ENCODE results near the gene DLGAP4.

Gene DLGAP4

GRCh38 chr20:36543184-36544133 is 237.3 kb downstream of the DLGAP4 start:
- H3K9ac ChIP-seq (ENCODE audit: low read length): peak overlapping the region; percentile 69
- peaks cover 21% of the 10 kb centered on the region for H3K4me1 ChIP-seq (ENCODE audit: control insufficient read depth, insufficient read depth, low read length)
- no peaks in the 10 kb centered on the region for H3K27me3 ChIP-seq (ENCODE audit: control insufficient read depth, insufficient read depth, low read length)
- H3K27ac ChIP-seq (ENCODE audit: low read depth, low read length): peak overlapping the region; percentile 100
- peak overlapping the region; percentile 80 for H3K4me3 ChIP-seq (ENCODE audit: low read length)
- peaks cover 19% of the 10 kb centered on the region for H3K36me3 ChIP-seq (ENCODE audit: control insufficient read depth, insufficient read depth, low read length)

- Histone ChIP-seq H3K4me1 (ENCODE audit: control insufficient read depth, insufficient read depth, low read length) (peaks cover 18% of the 10 kb centered on the region), H3K36me3 (ENCODE audit: control insufficient read depth, insufficient read depth, low read length) (peaks cover 19% of the 10 kb centered on the region), H3K27ac (ENCODE audit: low read depth, low read length) (peak overlapping the region; percentile 100), H3K4me3 (ENCODE audit: low read length) (peak overlapping the region; percentile 80), H3K9ac (ENCODE audit: low read length) (peak overlapping the region; percentile 69), H3K27me3 (ENCODE audit: control insufficient read depth, insufficient read depth, low read length) (no peaks in the 10 kb centered on the region)
These were observed 238.2 kb downstream of the DLGAP4 start for GRCh38 chr20:36544134-36545018.

- H3K9ac ChIP-seq (ENCODE audit: low read length): no peak overlapping the region
- peak overlapping the region; percentile 48 for H3K4me3 ChIP-seq (ENCODE audit: low read length)
- no peaks in the 10 kb centered on the region for H3K27me3 ChIP-seq (ENCODE audit: control insufficient read depth, insufficient read depth, low read length)
- peaks cover 19% of the 10 kb centered on the region for H3K36me3 ChIP-seq (ENCODE audit: control insufficient read depth, insufficient read depth, low read length)
- peak overlapping the region; percentile 64 for H3K27ac ChIP-seq (ENCODE audit: low read depth, low read length)
- peaks cover 18% of the 10 kb centered on the region for H3K4me1 ChIP-seq (ENCODE audit: control insufficient read depth, insufficient read depth, low read length)
These were observed 240.1 kb downstream of the DLGAP4 start for GRCh38 chr20:36546111-36546736.

GRCh38 chr20:36547186-36548005 is 241.3 kb downstream of the DLGAP4 start:
- peaks cover 18% of the 10 kb centered on the region for H3K4me1 ChIP-seq (ENCODE audit: control insufficient read depth, insufficient read depth, low read length)
- no peak overlapping the region for H3K4me3 ChIP-seq (ENCODE audit: low read length)
- no peak overlapping the region for H3K9ac ChIP-seq (ENCODE audit: low read length)

DNA sequence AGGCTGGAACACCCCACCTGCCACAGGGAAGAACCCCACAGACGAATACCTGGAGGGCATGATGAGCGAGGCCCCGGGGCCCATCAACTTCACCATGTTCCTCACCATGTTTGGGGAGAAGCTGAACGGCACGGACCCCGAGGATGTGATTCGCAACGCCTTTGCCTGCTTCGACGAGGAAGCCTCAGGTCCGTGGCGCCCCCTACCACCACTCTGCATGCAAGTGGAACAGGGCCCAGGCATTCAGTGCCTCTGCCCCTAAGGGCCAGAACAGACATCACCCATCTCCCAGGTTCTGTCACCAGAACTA is 241.8 kb downstream of the DLGAP4 start:
- Histone ChIP-seq H3K4me1 (ENCODE audit: control insufficient read depth, insufficient read depth, low read length) (peaks cover 18% of the 10 kb centered on the region), H3K9ac (ENCODE audit: low read length) (no peak overlapping the region), H3K36me3 (ENCODE audit: control insufficient read depth, insufficient read depth, low read length) (peaks cover 14% of the 10 kb centered on the region), H3K4me3 (ENCODE audit: low read length) (no peak overlapping the region), H3K27me3 (ENCODE audit: control insufficient read depth, insufficient read depth, low read length) (no peaks in the 10 kb centered on the region), H3K27ac (ENCODE audit: low read depth, low read length) (peak overlapping the region; percentile 44)

More at GRCh38 chr20:36547186-36548005, 241.3 kb downstream of the DLGAP4 start:
- Histone ChIP-seq H3K27ac (ENCODE audit: low read depth, low read length) (peak overlapping the region; percentile 44), H3K36me3 (ENCODE audit: control insufficient read depth, insufficient read depth, low read length) (peaks cover 19% of the 10 kb centered on the region), H3K27me3 (ENCODE audit: control insufficient read depth, insufficient read depth, low read length) (no peaks in the 10 kb centered on the region)

DNA sequence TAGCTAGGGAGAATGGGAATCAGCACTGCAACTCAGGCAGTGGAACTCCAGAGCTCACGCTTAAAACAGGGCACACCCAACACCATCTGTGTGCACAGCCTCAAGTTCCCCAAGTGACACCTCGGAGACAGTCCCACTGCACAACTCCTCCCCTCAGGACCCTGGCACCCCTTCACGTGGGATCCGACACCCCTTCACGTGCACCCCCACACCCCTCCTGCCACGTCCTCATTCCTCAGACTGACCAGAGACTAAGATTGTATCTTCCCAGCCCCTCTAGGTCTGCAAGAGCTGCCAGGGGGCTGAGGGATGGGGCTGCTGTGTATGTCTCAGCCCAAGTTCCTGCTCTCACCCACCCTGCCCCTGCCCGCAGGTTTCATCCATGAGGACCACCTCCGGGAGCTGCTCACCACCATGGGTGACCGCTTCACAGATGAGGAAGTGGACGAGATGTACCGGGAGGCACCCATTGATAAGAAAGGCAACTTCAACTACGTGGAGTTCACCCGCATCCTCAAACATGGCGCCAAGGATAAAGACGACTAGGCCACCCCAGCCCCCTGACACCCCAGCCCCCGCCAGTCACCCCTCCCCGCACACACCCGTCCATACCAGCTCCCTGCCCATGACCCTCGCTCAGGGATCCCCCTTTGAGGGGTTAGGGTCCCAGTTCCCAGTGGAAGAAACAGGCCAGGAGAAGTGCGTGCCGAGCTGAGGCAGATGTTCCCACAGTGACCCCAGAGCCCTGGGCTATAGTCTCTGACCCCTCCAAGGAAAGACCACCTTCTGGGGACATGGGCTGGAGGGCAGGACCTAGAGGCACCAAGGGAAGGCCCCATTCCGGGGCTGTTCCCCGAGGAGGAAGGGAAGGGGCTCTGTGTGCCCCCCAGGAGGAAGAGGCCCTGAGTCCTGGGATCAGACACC is 242.8 kb downstream of the DLGAP4 start:
- Histone ChIP-seq H3K36me3 (ENCODE audit: control insufficient read depth, insufficient read depth, low read length) (peaks cover 14% of the 10 kb centered on the region), H3K27ac (ENCODE audit: low read depth, low read length) (peak overlapping the region; percentile 66), H3K27me3 (ENCODE audit: control insufficient read depth, insufficient read depth, low read length) (no peaks in the 10 kb centered on the region), H3K4me3 (ENCODE audit: low read length) (no peak overlapping the region), H3K9ac (ENCODE audit: low read length) (no peak overlapping the region), H3K4me1 (ENCODE audit: control insufficient read depth, insufficient read depth, low read length) (peaks cover 15% of the 10 kb centered on the region)

GRCh38 chr20:36549628-36549941 is 243.4 kb downstream of the DLGAP4 start:
- Histone ChIP-seq H3K27me3 (ENCODE audit: control insufficient read depth, insufficient read depth, low read length) (no peaks in the 10 kb centered on the region), H3K4me3 (ENCODE audit: low read length) (no peak overlapping the region), H3K9ac (ENCODE audit: low read length) (no peak overlapping the region), H3K4me1 (ENCODE audit: control insufficient read depth, insufficient read depth, low read length) (peaks cover 15% of the 10 kb centered on the region), H3K36me3 (ENCODE audit: control insufficient read depth, insufficient read depth, low read length) (peaks cover 14% of the 10 kb centered on the region), H3K27ac (ENCODE audit: low read depth, low read length) (peak overlapping the region; percentile 66)

DNA sequence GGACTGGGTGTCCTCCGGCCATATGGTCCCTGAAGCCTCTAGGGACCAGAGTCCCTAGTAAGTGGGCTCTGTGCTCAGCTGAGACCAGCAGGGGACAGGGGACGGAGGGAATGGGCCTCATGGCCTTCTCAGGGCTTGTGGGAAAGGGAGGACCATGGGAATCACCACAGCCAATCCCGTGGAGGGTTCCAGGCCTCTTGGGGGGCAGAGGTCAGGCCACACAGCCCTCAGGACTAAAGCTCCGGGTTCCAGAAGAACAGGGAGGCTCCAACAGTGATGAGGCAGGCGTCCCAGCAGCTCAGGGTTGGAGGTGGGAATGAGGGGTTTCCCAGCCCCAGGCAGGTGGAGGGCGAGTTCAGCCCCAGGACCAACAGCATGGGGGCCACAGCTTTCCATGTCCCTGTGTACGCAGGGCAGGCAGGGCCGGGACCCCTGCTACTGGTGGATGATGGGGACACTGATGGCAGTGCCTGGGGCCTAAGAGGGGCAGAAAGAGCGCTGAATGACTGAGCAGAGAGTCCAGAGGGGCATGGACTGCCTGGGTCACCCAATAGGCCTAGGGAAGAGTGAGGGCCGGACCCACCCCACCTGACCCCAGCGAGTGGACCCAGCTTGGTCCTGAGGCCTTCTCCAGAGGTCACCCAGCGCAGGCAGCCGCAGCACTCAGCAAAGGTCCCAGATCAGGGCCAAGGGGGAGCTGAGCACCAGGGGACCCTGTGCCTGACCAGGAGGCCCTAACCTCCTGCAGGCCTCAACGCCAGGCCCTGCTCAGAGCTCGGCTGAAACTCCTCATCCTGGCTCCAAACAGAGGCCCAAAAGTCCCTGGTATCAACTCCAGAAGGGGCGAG is 244.0 kb downstream of the DLGAP4 start:
- peak overlapping the region; percentile 66 for H3K27ac ChIP-seq (ENCODE audit: low read depth, low read length)
- no peak overlapping the region for H3K4me3 ChIP-seq (ENCODE audit: low read length)
- H3K9ac ChIP-seq (ENCODE audit: low read length): no peak overlapping the region
- H3K36me3 ChIP-seq (ENCODE audit: control insufficient read depth, insufficient read depth, low read length): peaks cover 14% of the 10 kb centered on the region
- H3K27me3 ChIP-seq (ENCODE audit: control insufficient read depth, insufficient read depth, low read length): no peaks in the 10 kb centered on the region
- H3K4me1 ChIP-seq (ENCODE audit: control insufficient read depth, insufficient read depth, low read length): peaks cover 13% of the 10 kb centered on the region

DNA sequence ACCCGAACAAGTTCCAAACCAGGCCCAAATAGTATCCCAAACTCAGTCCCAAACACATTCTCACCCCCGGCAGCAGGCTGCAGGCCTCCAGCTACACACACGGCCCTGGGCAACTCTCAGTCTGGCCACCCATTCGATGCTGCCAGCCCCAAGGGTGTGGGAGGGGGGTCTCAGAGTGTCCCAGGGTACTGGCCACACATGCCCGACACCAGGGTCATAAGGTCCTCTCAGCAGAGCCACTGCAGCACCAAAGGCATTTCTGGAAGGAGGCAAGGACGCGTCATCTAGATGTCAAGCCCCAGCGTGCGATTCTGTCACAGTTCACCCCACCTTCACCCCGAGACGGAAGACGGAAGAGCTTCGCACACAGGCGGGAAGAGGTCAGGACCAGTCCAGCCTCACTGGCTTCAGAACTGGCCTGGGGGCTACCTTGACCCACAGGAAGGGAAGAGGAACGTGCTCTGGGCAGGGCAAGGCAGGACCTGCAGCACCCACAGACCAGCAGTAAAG is 244.7 kb downstream of the DLGAP4 start:
- Histone ChIP-seq H3K9ac (ENCODE audit: low read length) (no peak overlapping the region), H3K27me3 (ENCODE audit: control insufficient read depth, insufficient read depth, low read length) (no peaks in the 10 kb centered on the region), H3K36me3 (ENCODE audit: control insufficient read depth, insufficient read depth, low read length) (peaks cover 13% of the 10 kb centered on the region), H3K4me3 (ENCODE audit: low read length) (no peak overlapping the region), H3K27ac (ENCODE audit: low read depth, low read length) (peak overlapping the region; percentile 66), H3K4me1 (ENCODE audit: control insufficient read depth, insufficient read depth, low read length) (peaks cover 11% of the 10 kb centered on the region)

DNA sequence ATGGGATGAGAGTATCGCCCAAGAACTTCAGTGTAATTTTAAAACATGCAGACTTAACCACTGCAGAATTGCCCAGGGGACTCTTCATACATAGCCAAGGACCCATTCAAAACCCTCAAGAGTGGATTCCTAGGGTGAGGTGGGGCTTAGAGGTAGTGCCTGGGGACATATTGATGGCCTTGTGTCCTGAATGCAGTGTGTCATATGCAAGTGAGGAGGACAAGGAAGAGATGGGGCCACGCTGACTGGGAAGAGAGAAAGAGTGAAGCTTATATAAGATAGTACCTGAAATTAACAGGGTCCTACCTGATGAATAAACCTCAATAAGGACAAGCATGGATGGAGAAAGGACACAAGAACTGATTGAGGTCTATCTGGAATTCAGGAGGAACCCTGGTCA is 249.1 kb downstream of the DLGAP4 start:
- no peaks in the 10 kb centered on the region for H3K4me1 ChIP-seq (ENCODE audit: control insufficient read depth, insufficient read depth, low read length)
- H3K27ac ChIP-seq (ENCODE audit: low read depth, low read length): no peak overlapping the region
- no peaks in the 10 kb centered on the region for H3K27me3 ChIP-seq (ENCODE audit: control insufficient read depth, insufficient read depth, low read length)
- no peaks in the 10 kb centered on the region for H3K36me3 ChIP-seq (ENCODE audit: control insufficient read depth, insufficient read depth, low read length)
- H3K9ac ChIP-seq (ENCODE audit: low read length): no peak overlapping the region
- H3K4me3 ChIP-seq (ENCODE audit: low read length): no peak overlapping the region
